DMS153 treated with DMSO at 0.1 percent for 48 hours (cell line): ENCODE data around the gene ACER3.
"Not testable (repeated sequence)": the region's sequence is repeated elsewhere in the genome, so short reads cannot be mapped to it uniquely, and the experiment has no call there.

ENCODE experiments used
- DNase-seq: peaks from one replicate; lab custom pipeline; 2025; ENCODE audit not compliant: unreplicated experiment; lab: John Stamatoyannopoulos, UW

The ACER3 gene

DNA sequence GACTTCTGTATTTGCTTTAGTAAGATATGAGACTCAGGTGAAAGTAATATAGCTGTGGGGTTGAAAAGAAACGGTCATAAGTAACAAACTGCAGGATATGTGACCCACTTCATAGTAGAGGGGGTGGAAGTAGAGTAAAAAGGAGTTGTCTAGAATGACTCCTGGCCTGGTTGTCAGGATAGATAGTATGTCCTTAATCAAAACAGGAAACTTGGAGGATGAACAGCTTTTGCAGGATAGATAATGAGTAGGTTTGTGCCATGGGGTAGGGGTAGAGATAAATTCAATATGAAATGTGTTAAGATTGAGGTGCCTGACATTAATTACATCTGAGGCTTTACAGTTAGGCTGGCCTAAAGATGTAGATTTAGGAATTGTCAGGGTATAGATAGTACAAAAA is 126.5 kb downstream of the ACER3 start:
- DNase-seq = no peak

DNA sequence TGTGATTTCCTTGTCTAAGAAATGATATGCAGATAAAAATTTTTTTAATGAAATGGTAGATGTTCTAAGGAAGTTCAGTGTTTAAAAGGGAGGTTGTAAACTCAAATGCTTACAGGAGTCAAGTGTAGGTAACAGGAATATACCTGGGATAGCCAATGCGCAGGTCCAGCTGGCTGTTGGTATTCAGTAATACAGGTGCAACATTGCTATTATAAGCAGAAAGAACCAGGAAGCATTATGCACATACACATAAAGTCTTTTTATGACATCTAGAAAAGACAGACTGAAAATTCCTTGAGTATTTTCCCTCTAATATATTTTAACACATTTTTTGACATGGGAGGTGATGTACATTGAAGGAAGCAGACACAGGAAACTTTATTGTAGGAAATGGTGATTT is 129.9 kb downstream of the ACER3 start:
- DNase-seq = no peak

GRCh38 chr11:76995081-76995576 is 134.4 kb downstream of the ACER3 start:
- DNase-seq = no peak

- no peak for DNase-seq
Measured at GRCh38 chr11:76997512-76997911, 136.8 kb downstream of the ACER3 start.

DNA sequence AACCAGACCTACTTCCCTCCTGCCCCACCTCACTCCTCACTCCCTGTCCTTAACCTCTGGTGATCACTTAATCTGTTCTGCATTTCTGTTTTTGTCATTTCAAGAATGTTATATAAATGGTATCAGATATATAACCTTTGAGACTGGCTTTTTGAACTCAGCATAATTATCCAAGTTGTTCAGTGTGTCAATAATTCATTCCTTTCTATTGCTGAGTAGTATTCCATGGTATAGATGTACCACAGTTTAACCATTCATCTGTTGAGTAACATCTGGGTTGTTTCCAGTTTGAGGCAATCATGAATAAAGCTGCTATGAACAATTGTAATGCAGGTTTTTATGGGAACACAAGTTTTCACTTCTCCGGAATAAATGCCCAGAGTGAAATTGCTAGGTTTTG is 138.9 kb downstream of the ACER3 start:
- no peak for DNase-seq

DNA sequence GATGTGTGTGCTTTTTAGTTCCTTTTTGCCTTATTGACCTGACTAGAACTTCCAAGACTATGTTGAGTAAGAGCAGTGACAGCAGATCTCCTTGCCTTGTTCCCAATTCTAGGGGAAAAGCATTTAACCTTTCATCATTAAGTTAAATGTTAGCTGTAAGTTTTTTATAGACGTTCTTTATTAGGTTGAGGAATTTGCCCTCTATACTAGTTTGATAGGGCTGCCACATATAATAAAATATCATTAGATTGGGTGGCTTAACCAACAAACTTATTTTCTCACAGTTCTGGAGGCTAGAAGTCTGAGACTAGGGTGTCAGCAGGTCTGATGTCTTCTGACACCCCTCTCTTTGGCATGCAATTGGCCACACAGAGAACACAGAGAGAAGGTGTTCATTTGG is 140.9 kb downstream of the ACER3 start:
- no peak for DNase-seq

DNA sequence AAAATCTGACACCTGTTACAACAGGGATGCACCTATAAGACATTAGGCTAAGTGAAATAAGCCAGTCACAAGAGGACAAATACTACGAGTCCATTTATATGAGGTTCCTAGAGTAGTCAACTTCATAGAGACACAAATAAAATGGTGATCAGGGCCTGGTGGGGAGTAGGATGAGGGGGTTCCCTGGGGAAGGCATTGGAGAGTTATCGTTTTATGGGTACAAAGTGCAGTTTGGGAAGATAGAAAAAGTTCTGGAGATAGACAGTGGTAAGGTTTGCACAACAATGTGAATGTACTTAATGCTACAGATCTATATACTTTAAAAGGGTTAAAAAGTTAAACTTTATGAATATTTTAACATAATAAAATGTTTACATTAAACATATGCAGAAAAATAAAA is 142.1 kb downstream of the ACER3 start:
- no peak for DNase-seq

GRCh38 chr11:77003963-77004362 is 143.2 kb downstream of the ACER3 start:
- no peak for DNase-seq

DNA sequence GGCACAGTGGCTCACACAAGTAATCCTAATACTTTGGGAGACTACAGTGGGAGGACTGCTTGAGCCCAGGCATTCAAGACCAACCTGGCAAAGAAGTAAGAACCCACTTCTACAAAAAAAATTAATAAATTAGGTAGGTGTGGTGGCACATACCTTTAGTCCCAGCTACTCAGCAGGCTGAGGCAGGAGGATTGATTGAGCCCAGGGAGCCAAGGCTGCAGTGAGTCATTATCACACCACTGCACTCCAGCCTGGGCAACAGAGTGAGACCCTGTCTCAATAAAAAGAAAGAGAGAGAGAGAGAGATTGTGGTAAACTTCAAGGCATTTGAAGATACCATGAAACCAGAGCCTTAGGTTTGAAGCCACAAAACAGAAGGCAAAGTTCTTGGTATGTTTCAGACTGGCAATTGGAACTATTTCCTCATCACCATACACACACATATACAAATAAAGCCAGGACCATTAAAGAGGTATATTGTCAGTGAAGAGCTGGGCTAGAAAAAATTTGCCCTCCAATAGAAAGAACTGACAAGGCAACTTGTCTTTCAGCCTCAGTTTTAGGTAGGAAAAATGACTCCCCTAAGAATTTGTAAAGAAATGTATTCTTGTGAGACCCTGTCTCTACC is 148.9 kb downstream of the ACER3 start:
- no peak for DNase-seq

- DNase-seq = no peak
Measured at GRCh38 chr11:77014669-77015068, 154.0 kb downstream of the ACER3 start.

DNA sequence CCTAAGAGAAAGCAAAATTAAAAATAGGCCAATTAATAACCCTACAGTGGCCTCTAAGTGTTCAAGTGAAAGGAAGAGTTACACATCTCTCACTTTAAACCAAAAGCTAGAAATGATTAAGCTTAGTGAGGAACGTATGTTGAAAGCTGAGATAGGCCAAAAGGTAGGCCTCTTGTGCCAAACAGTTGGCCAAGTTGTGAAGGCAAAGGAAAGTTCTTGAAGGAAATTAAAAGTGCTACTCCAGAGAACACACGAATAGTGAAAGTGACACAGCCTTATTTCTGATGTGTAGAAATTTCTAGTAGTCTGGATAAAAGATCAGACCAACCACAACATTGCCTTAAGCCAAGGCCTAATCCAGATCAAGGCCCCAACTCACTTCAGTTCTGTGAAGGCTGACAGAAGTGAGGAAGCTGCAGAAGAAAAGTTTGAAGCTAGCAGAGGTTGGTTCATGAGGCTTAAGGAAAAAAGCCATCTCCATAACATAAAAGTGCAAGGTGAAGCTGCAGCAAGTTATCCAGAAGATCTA is 157.7 kb downstream of the ACER3 start:
- not testable (repeated sequence) for DNase-seq

DNA sequence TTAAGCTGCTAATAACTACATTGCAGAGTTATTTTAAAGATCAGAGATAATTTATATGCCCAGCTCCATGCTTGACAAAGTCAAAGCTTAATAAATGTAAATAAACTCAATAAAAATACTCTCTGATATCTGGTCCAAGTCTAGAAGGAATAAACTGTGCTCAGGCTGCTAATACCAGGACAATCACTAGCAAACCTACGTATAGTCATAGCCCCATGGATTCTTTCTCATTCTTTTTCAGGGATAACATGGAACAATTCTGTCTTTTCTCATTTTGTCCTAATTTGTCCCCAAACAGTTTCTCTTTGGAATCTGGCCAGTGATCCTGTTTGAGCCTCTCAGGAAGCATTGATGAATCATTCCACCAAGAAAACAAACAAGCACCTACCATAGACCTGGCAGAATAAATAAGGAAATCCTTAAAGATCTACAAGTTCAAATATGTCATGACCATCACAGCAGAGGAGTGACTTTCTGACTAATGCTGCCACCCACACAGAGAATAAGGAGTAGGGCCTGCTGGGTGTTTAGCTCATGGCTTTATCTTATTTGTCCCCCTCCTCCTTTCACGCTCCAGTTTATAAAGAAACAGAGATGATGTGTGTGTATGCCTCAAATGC is 159.4 kb downstream of the ACER3 start:
- DNase-seq = no peak

DNA sequence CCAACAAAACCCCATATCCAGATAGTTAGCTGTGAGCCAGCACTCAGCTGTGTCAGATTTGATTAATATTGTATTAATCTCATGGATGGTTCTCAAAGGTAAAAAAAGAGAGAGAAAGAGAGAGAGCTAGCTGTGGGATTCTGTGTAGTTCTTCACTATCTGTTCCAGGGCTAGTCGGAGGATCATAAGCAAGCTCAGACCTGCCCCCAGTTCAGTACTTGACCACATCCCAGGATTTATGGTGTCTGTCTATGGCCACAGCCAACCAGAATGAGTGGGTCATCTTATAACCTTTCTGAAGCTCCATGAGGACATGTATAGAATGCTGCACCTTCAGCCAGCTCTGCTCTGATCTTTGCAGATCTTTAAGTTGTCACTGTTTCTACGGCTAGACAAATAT is 160.0 kb downstream of the ACER3 start:
- no peak for DNase-seq

DNA sequence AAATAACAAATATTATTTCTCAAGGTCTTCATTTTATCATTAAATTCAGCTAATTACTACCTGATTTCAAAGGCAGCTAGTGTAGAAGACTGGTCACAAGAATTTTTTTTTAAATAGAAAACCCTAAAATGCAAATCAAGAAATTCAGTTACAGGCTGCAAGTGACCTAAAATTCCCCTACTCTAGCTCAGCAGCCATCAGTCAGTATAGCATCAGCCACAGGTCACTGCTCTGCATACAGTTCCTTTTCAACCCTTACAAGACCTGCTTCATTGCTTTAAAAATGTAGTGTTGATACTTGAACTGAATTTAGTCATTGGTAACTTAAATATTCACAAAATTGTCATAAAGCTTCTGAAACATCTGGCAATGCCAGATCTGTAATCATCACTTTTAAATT is 164.0 kb downstream of the ACER3 start:
- DNase-seq = no peak

- DNase-seq = no peak
Measured at GRCh38 chr11:77026221-77026620, 165.5 kb downstream of the ACER3 start.

- DNase-seq = no peak
Measured at GRCh38 chr11:77026743-77027142, 166.0 kb downstream of the ACER3 start.

GRCh38 chr11:77027275-77027674 is 166.6 kb downstream of the ACER3 start:
- no peak for DNase-seq

DNA sequence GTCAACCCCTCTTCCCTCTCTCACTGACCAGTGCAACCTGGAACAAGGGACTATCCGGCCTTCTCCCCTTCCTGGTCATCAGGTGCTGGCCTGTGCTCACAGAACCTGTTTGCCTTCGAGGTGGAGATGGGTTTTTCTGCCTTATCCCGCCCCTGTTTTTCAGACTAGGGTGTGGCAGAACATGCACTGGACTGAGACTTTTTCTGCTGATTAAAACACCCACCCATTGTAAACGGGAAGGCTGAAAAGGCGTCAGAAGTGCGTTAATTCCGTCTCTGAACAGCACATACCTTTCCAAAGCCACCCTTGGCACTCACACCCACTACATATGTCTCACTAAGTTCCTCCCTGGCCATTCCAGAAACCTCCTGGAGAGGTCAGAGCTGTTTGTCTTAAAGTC is 169.1 kb downstream of the ACER3 start:
- DNase-seq = no peak

- DNase-seq = no peak
Measured at GRCh38 chr11:77030834-77031414, 170.2 kb downstream of the ACER3 start.

DNA sequence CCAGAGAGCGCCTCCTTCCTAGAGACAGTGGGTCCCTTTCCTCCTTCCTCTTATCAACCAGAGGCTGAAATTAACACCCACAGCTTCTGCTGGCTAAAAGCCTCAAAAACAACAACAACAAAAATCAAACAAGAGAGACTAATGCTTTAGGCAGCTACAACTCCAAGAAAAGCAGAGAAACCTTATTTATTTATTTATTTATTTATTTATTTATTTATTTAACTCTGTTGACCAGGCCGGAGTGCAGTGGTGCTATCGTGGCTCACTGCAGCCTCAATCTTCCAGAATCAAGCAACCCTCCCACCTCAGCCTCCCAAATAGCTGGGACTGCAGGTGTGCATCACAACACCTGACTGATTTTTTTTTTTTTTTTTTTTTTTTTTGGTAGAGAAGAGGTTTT is 170.9 kb downstream of the ACER3 start:
- DNase-seq = no peak

- DNase-seq = no peak
Measured at GRCh38 chr11:77035039-77035438, 174.3 kb downstream of the ACER3 start.

DNA sequence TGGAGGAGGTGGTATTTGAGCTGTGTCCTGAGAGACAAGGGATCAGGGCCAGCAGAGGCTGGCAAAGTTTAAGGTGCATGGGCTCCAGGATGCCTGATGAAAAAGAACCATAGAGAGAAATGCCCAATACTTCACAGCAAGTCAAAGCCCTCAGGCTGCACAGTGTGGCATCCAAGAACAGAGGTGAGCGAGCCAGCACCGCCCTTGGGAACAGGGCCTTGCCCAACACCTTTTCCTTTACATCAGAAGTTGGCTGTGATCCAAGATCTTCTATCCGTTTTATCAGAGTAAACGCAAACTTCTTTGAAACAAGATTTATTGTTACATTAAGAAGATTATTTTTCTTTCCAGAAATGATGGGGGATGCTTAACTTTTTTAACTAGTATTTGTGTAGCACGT is 174.9 kb downstream of the ACER3 start:
- DNase-seq = no peak
